ENCODE data around the gene RAPGEF2. TPM values are rescaled to one million over a fixed set of nuclear protein-coding genes. Genes with fewer than 3 reads are reported as not detected.

The RAPGEF2 gene
- total and polyA plus RNA-seq, 2 of the 8 experiments (the other 6 are each of a cell fraction or from before 2014, with no cell fraction given) = 24.4 to 48.6 TPM

- no peak overlapping the region for H4K5ac ChIP-seq (ENCODE audit: insufficient read length, low read depth, low read length)
- H4K91ac ChIP-seq (replicated peaks; ENCODE audit: insufficient read length, low read length) = no peak overlapping the region
- FAIRE-seq (no peak), DNase-seq (ENCODE audit: low read depth in 1 of 2, low spot score in 2 of 2) (no peak)
- H2BK15ac ChIP-seq (ENCODE audit: low read length) = no peak overlapping the region
- no peak overlapping the region for H3K9ac ChIP-seq (replicated peaks in 1 of 4; ENCODE audit: extremely low read depth in 1 of 4, low read depth in 3 of 4, low read length in 3 of 4)
- no peaks in the 10 kb centered on the region; a peak in 1 of 7 replicates for H3K4me1 ChIP-seq (replicated peaks in 1 of 4; ENCODE audit: control insufficient read depth in 3 of 4, insufficient read depth in 4 of 4, low read length in 3 of 4)
- no peak overlapping the region for H3K4ac ChIP-seq (replicated peaks; ENCODE audit: insufficient read length, low read depth, low read length)
- no peak overlapping the region for H2BK20ac ChIP-seq (ENCODE audit: low read length)
- H4K8ac ChIP-seq (ENCODE audit: extremely low read depth, insufficient read depth, low read length) = no peak overlapping the region
- H2BK12ac ChIP-seq (ENCODE audit: low read depth, low read length) = no peak overlapping the region
- H3K18ac ChIP-seq (ENCODE audit: extremely low read depth, low read length) = no peak overlapping the region
- WGBS, 2 experiments (ENCODE audit: extremely low coverage in 1 of 2, insufficient coverage in 1 of 2, insufficient read length in 1 of 2, insufficient replicate concordance in 2 of 2, low coverage in 1 of 2, low lambda C conversion rate in 2 of 2, missing lambda C conversion rate in 1 of 2) = 71% methylated on average over 4 of the region's 4 CpGs; no CpG with 5 or more reads in 1 of the 2 experiments
- no peak overlapping the region for H3K4me2 ChIP-seq (ENCODE audit: insufficient read depth in 1 of 2, low read depth in 2 of 2, low read length in 2 of 2)
- H3K79me2 ChIP-seq (ENCODE audit: control insufficient read depth in 1 of 2, insufficient read depth in 2 of 2, low read length in 2 of 2) = peaks cover 3 to 95% of the 10 kb centered on the region in 2 experiments; a peak in 3 of 4 replicates
- no peaks in the 10 kb centered on the region for H3K9me3 ChIP-seq (ENCODE audit: insufficient read depth in 2 of 2, low read depth in 1 of 2, low read length in 1 of 2)
- TF ChIP-seq PHF8 (conservative IDR thresholded peaks at IDR 0.05; ENCODE audit: low read depth, low read length) (no peak), SRF (IDR thresholded peaks at IDR 0.05; ENCODE audit: low read depth, low read length) (no peak), RXRA (IDR thresholded peaks at IDR 0.05; ENCODE audit: insufficient read depth, low read depth, low read length) (no peak), HDAC6 (IDR thresholded peaks at IDR 0.05; ENCODE audit: low read depth, low read length) (no peak), BRCA1 (IDR thresholded peaks at IDR 0.05; ENCODE audit: low read depth, low read length) (no peak), SP2 (IDR thresholded peaks at IDR 0.05; ENCODE audit: low read length) (no peak), GABPA (IDR thresholded peaks at IDR 0.05; ENCODE audit: borderline replicate concordance, insufficient read depth, low read length) (no peak), KDM4A (IDR thresholded peaks at IDR 0.05; ENCODE audit: low read depth, low read length, severe bottlenecking) (no peak), CBX5 (IDR thresholded peaks at IDR 0.05; ENCODE audit: low read depth, low read length) (no peak), EP300 (IDR thresholded peaks at IDR 0.05; ENCODE audit: borderline replicate concordance in 1 of 2, low read depth in 2 of 2, low read length in 2 of 2) (no peak), TAF1 (IDR thresholded peaks at IDR 0.05; ENCODE audit: low read depth, low read length) (no peak)
- TF ChIP-seq, protein P1, sequence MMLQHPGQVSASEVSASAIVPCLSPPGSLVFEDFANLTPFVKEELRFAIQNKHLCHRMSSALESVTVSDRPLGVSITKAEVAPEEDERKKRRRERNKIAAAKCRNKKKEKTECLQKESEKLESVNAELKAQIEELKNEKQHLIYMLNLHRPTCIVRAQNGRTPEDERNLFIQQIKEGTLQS (IDR thresholded peaks at IDR 0.05; ENCODE audit: insufficient read depth, low read depth, low read length) = no peak
- H3K27ac ChIP-seq (ENCODE audit: low read depth, low read length) = no peak overlapping the region
- peaks cover 2% of the 10 kb centered on the region; the same call in 1 of the 2 replicates for H3K79me1 ChIP-seq (ENCODE audit: low read depth, low read length)
- no peak overlapping the region for H2BK5ac ChIP-seq (ENCODE audit: low read depth, low read length)
- H3K56ac ChIP-seq (replicated peaks; ENCODE audit: insufficient read length, low read depth, low read length) = no peak overlapping the region
- no peak overlapping the region for H2AFZ ChIP-seq (ENCODE audit: low read length)
- H4K20me1 ChIP-seq (replicated peaks in 1 of 2; ENCODE audit: control insufficient read depth in 1 of 2, insufficient read depth in 2 of 2, low read length in 2 of 2) = no peaks in the 10 kb centered on the region
- H3K23ac ChIP-seq (ENCODE audit: insufficient read length) = no peak overlapping the region
- POLR2A ChIA-PET (ENCODE audit: partially characterized antibody) = interaction anchor here (0.8 kb wide), 1 partner anchor 39 kb away, joined by 3 read pairs; no protein-coding TSS in a partner anchor
- no peak overlapping the region for H2AK5ac ChIP-seq (ENCODE audit: low read depth, low read length)
- H3K14ac ChIP-seq (ENCODE audit: insufficient read length) = no peak overlapping the region
- H3K4me3 ChIP-seq (ENCODE audit: extremely low read depth in 1 of 4, insufficient read depth in 2 of 4, low read depth in 3 of 4, low read length in 4 of 4) = no peak overlapping the region
- no peaks in the 10 kb centered on the region for H3K36me3 ChIP-seq (ENCODE audit: control insufficient read depth in 2 of 4, insufficient read depth in 4 of 4, low read length in 3 of 4)
- CTCF ChIA-PET (ENCODE audit: partially characterized antibody) = interaction anchor here (0.6 kb wide), 1 partner anchor 1388 kb away, joined by 3 read pairs; no protein-coding TSS in a partner anchor
- no peak overlapping the region for H2BK120ac ChIP-seq (replicated peaks; ENCODE audit: low read depth, low read length)
- H3K23me2 ChIP-seq (ENCODE audit: low read depth, low read length) = no peaks in the 10 kb centered on the region
- no peaks in the 10 kb centered on the region for H3K27me3 ChIP-seq (replicated peaks in 1 of 4; ENCODE audit: control insufficient read depth in 3 of 4, extremely low read depth in 1 of 4, insufficient read depth in 3 of 4, low read length in 3 of 4)
Measured at GRCh38 chr4:159144112-159144694, 41.3 kb downstream of the RAPGEF2 start.

Data from H1 (cell line).